Psoas muscle (tissue), 8 donors: ENCODE measurements around the gene TMEM184A. TPM values are rescaled to one million over a fixed set of nuclear protein-coding genes. Genes with fewer than 3 reads are reported as not detected.

ENCODE experiments used
- ATAC-seq, 4 donors: fragments of 200-7000 bp; cut with Tn5 transposase; one replicate each; pipeline ENCODE4 v1.9.1; 2020; ENCODE audit warnings: moderate library complexity in 3 of 4, mild to moderate bottlenecking in 2 of 4
- DNase-seq, 2 donors: peaks; one replicate each; pipeline ENCODE4 v3.0.0-alpha.2; 2020
- H3K27ac ChIP-seq: fragments of 200-600 bp; one replicate; pipeline ENCODE4 v1.8.0; 2022
- H3K27me3 ChIP-seq, 3 donors: fragments of 200-600 bp in 1 of 3; one replicate each; pipeline versions ENCODE4 v1.6.1 to v1.8.0; 2013 to 2022; ENCODE audit warnings: low read length in 2 of 3, mild to moderate bottlenecking in 2 of 3, moderate library complexity in 1 of 3; ENCODE audit not compliant: insufficient read depth in 3 of 3
- H3K36me3 ChIP-seq, 2 donors: fragments of 200-600 bp in 1 of 2; one replicate each; pipeline versions ENCODE4 v1.6.1 to v1.8.0; 2013 to 2022; ENCODE audit warnings: low read depth in 1 of 2, mild to moderate bottlenecking in 1 of 2, moderate library complexity in 1 of 2; ENCODE audit not compliant: insufficient read depth in 1 of 2
- H3K4me1 ChIP-seq: fragments of 200-600 bp; one replicate; pipeline ENCODE4 v1.8.0; 2022
- H3K4me3 ChIP-seq: fragments of 200-600 bp; one replicate; pipeline ENCODE4 v1.8.0; 2022; ENCODE audit warnings: mild to moderate bottlenecking
- H3K9me3 ChIP-seq: fragments of 200-600 bp; one replicate; pipeline ENCODE4 v1.8.0; 2022
- CTCF ChIP-seq: fragments of 200-600 bp; IDR thresholded peaks from one replicate; pipeline ENCODE4 v1.8.0; 2022; ENCODE audit warnings: antibody characterized with exemption
- WGBS, 3 donors: extraction: QIAGEN DNeasy Blood & Tissue Kit; methylation state at CpG; one replicate each; pipeline versions ENCODE4 v1.1.6 to v1.1.7; 2013; 5-methylcytosine and 5-hydroxymethylcytosine counted together
- intact Hi-C, 2 donors: fragments of 100-400 bp; cut with DNase I; formaldehyde crosslinking; loops; one replicate each; pipeline versions ENCODE4 v1.11.0 to v1.14.2; 2022
- polyA plus RNA-seq, 3 donors: library from polyadenylated mRNA; stranded (reverse); fragments of 200-250 nt; gene quantifications; one replicate each; pipeline ENCODE4 v1.2.3, GENCODE V29; 2013
- total RNA-seq, 4 donors: library from RNA; stranded (reverse); fragmentation: NEBNext Ultra II Directional in 2 of 4; extraction: Animal tissue kit (Norgen Biotek cat#: 25700) in 2 of 4; gene quantifications; one replicate each; pipeline versions ENCODE4 v1.2.1 to v1.2.4, GENCODE V29; 2021 to 2023
- donor health status: healthy with polysubstance abuse.
- donor health status: DM: no; HTN: no; CAD: no; lungs with moderate emphysema.
- donor health status: Bipolar disorder and iron deficiency.
- donor health status: healthy.
- donor health status: DM: yes; HTN: yes; CAD: no.
- donor health status: DM: no; HTN: no; CAD: no.
- donor health status: DM: no; HTN: no; CAD: no.
- donor health status: DM: yes; HTN: yes; CAD: no.

TMEM184A gene
- total and polyA plus RNA-seq, 7 donors, result 0.40 to 6.0 (median 2.8) TPM

DNA sequence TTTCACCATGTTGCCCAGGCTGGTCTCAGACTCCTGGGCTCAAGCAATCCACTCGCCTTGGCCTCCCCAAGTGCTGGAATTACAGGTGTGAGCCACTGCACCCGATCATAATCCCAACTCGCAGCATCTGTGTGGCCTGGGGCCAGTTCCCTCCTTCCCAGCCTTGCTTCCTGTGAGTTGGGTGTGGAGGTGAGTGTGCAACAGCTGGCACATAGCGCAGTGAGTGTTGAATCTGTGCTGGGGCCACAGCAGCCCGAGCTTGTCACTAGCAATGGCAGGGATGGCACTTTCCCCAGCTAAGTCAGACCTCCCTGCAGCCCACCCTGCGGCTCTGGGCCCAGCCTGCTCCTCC, 12.2 kb downstream of the TMEM184A start:
- Histone ChIP-seq H3K4me3 (no peak overlapping the region), H3K36me3 (peaks cover 0 to 69% of the 10 kb centered on the region in 2 donors), H3K27me3 (no peaks in the 10 kb centered on the region), H3K4me1 (peaks cover 3% of the 10 kb centered on the region), H3K27ac (no peak overlapping the region), H3K9me3 (no peaks in the 10 kb centered on the region)
- no peak for TF ChIP-seq CTCF
- ATAC-seq (no peak), DNase-seq (peak in 1 of 2 donors; percentile 57)
- intact Hi-C loops, result no loop called here
- 73 to 84% (median 82%) methylated on average over 6 of the region's 6 CpGs for WGBS, 3 donors

DNA sequence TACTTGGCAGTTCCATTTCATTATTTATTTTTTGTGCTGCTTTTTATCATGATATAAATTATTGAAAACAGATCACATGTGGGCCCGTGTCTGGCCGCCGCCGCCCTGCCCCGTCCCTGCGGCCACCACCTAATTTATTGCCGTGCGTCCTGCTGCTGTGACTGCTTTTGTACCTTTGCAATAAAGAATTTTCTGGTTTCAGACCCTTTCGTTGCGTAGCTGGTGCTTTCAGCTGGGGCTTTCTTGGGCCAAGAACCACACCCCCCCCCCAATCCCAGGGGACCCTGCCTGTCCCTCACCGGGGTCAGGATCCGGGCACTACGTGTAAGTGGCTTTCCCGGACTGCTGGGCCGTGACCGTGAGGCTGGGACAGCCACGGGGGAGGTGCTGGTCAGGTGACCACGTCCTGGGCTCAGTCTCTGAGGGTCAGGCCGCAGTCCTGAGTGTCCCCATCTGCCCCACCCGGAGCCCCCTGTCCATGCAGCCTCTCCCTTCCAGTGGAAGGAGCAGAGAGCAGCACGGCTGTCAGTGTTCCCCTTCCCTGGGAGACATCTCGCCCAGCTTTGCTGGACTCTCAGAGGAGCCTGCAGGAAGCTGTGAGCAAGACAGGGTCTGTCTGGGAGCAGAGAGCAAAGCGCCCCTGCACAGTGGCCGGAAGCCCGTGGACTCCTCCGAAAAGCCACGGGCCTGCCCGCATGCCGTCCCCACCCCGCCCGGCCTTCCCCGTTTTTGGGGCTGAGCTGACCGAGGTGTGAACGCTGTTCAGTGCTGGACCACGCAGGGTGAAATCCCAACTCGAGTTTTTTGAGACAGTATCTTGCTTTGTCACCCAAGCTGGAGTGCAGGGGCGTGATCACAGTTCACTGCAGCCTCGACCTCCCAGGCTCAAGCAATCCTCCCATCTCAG, 12.9 kb downstream of the TMEM184A start:
- DNase-seq (peak in 1 of 2 donors; percentile 69), ATAC-seq (no peak)
- TF ChIP-seq CTCF, result no peak
- Histone ChIP-seq H3K4me3 (no peak overlapping the region), H3K27me3 (no peaks in the 10 kb centered on the region), H3K9me3 (no peaks in the 10 kb centered on the region), H3K4me1 (peaks cover 10% of the 10 kb centered on the region), H3K27ac (peak overlapping the region; percentile 16), H3K36me3 (peaks cover 0 to 69% of the 10 kb centered on the region in 2 donors)
- intact Hi-C loops, result no loop called here
- 76 to 80% (median 79%) methylated on average over 38 of the region's 38 CpGs for WGBS, 3 donors

DNA sequence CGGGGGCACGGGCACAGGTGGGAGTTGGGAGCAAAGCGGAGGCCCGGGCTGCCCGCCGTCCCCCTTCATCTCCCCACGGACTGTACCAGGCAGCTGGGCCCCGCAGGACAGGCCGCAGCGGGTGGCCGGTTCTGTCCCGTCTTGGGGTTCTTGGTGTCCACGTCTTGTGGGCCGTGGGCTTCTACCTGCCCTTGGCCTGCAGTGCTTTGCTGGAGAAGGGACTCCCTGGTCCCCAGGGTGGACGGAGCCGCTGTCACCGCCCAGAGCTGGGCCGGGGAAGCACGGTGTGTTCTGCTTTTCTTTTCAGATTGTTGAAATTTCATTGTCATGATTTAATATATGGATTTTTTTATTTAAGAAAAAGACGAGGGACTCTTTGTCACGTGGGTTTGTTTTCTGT, 13.7 kb downstream of the TMEM184A start:
- Histone ChIP-seq H3K36me3 (peaks cover 0 to 63% of the 10 kb centered on the region in 2 donors), H3K4me3 (no peak overlapping the region), H3K27ac (peak overlapping the region; percentile 16), H3K27me3 (no peaks in the 10 kb centered on the region), H3K4me1 (peaks cover 17% of the 10 kb centered on the region), H3K9me3 (no peaks in the 10 kb centered on the region)
- DNase-seq, result peak in 1 of 2 donors; percentile 48
- 86 to 90% (median 89%) methylated on average over 18 to 21 of the region's 21 CpGs for WGBS, 3 donors
- intact Hi-C loops, result no loop called here
- ATAC-seq, result no peak
- TF ChIP-seq CTCF, result no peak

DNA sequence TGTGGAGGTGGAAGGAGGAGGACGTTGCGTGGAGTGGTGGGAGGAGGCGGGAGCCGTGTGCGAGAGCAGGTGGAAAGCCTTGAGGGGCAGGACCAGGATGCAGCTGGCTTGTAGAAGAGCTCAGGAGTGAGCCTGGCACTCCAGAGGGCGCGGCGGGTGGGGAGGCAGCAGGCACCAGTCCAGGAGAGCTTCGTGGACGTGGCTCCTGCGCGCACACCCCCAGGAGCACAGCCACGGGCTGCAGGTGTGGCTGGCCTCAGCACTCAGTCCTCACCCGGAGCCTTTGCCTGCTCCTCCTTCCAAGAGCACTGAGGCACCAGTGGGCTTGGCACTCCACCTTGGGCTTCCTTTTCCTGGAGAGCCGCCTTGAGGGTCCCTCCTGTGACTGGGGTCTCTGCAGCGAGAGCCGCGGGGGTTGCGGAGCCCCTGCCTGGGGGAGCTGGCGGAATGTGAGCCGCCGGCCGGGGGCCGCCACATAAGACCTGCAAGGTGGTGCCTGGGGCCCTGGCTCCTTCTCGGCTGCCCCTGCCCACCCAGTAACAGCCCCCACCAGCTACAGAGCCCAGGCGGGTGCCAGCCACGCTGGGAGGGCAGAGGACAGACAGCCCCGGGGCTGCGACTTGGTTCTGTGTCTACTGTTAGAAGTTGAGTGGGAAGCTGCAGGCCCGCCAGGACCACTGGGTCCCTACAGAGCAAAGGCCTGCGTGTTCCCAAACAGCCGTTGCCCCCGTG, 14.4 kb downstream of the TMEM184A start:
- Histone ChIP-seq H3K4me3 (no peak overlapping the region), H3K9me3 (no peaks in the 10 kb centered on the region), H3K27ac (no peak overlapping the region), H3K36me3 (peaks cover 0 to 59% of the 10 kb centered on the region in 2 donors), H3K27me3 (no peaks in the 10 kb centered on the region), H3K4me1 (peaks cover 22% of the 10 kb centered on the region)
- ATAC-seq (no peak), DNase-seq (peak in 1 of 2 donors; percentile 47)
- TF ChIP-seq CTCF, result no peak
- WGBS, 3 donors, result 86 to 91% (median 89%) methylated on average over 29 to 33 of the region's 33 CpGs
- intact Hi-C loops, result no loop called here
